ENCODE measurements around the gene S100A6.

Gene S100A6

GRCh38 chr1:153503766-153504165 is 32.0 kb downstream of the S100A6 start:
- DNase-seq (ENCODE audit: low read depth): no peak

GRCh38 chr1:153498746-153499145 is 37.0 kb downstream of the S100A6 start:
- DNase-seq (ENCODE audit: low read depth): no peak

- no peak for DNase-seq (ENCODE audit: low read depth)
Measured at GRCh38 chr1:153495536-153495935, 40.3 kb downstream of the S100A6 start.

DNA sequence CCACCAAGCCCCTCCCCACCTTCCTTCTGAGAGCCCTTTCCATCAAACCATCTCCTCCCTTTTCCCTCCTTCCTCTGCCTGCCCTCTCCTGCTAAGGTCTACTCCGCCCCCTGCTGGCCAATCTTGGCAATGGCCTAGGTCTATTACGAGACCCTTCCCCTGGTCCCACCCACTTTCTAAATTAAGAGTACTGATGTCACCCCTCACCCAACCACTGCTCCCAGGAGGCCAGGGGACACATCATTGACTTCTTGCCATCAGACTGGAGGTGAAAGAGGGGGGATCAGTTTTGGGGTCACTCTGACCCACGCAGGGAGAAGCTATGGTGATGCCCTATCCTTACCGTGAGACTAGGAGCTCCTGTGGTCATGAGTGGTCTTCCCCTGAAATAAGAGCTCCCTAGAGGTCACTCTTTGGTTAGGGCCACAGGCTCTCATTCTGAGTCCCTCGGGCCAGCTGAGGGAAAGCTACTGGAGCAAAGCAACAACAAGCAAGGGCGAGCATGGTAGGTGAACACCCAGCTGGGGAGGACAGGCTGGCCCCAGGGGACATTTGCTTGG is 40.7 kb downstream of the S100A6 start:
- peak; percentile 46 for DNase-seq (ENCODE audit: low read depth)

DNA sequence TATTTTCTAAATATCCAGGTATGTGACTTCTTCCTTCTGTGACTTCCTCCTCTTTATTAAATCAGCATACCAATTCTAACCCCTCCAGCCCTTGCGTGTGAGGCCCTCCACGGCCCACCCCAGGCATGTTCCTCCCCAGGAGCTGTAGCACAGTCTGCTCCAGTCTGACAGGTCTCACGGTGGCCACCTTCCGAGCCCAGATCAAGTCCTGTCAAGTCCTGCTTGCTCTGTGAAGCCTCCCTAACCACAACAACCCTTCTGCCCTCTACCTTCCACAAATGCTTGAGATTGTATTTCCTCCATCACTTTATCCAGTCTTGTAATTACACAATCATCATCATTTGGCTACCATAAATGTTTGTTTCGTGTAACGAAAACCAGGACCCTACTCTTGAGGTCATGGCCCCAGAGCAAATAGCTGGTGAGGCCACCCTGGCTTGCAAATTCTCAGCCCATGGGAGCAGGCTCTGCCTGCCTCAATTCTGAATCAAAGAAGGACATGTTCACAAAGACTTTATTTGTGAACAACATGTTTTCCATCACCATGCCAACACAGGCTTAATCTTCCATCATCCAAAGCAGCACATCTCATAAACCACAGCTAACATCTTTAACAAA is 42.3 kb downstream of the S100A6 start:
- peak; percentile 72 for DNase-seq (ENCODE audit: low read depth)

- DNase-seq (ENCODE audit: low read depth): peak; percentile 90
Measured at GRCh38 chr1:153490272-153491051, 45.3 kb downstream of the S100A6 start.

GRCh38 chr1:153488731-153489130 is 47.1 kb downstream of the S100A6 start:
- peak; percentile 71 for DNase-seq (ENCODE audit: low read depth)

GRCh38 chr1:153487707-153488106 is 48.1 kb downstream of the S100A6 start:
- DNase-seq (ENCODE audit: low read depth): no peak

GRCh38 chr1:153485863-153486262 is 49.9 kb downstream of the S100A6 start:
- no peak for DNase-seq (ENCODE audit: low read depth)

Measured in amniotic epithelial cell (primary cell).